ENCODE results near the gene MPZL1. TPM values are rescaled to one million over a fixed set of nuclear protein-coding genes. Genes with fewer than 3 reads are reported as not detected.

Gene MPZL1
- total RNA-seq, 1 experiment from 2014 or later = 71.7 TPM

DNA sequence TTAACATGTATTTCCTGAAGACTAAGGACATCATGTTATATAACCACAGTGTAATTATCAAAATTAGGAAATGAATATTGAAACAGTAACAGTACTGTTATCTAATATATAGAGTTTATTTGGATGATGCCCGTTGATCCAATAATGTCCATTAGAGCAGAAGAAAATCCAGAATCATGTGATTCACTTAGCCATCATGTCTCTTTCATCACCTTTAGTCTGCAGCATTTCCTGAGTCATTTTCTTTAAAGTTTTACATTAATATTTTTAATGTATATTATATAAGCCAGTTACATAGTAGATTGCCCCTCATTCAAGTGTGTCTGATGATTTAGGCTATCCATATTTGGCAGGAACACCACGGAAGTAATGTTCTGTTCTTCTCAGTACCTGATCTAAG, 28.9 kb downstream of the MPZL1 start:
- Mint-ChIP-seq H3K27me3 (ENCODE audit: low read depth) (no peaks in the 10 kb centered on the region), H3K27ac (no peak overlapping the region), H3K9me3 (no peaks in the 10 kb centered on the region), H3K36me3 (no peaks in the 10 kb centered on the region), H3K4me3 (no peak overlapping the region), H3K4me1 (peaks cover 17% of the 10 kb centered on the region)
- no peak for ATAC-seq
- ChIA-PET CTCF (interaction anchor here (1.3 kb wide), 1 partner anchor 63 kb away, joined by 3 read pairs; no protein-coding TSS in a partner anchor), POLR2A (no interaction called here)
- DNase-seq (ENCODE audit: low spot score) = no peak
- no peak for TF ChIP-seq MAX (CRISPR knock-in tag; IDR thresholded peaks at IDR 0.05)
- TF ChIP-seq FOXK1 (CRISPR knock-in tag; IDR thresholded peaks at IDR 0.05) = no peak
- TF ChIP-seq, protein P1, sequence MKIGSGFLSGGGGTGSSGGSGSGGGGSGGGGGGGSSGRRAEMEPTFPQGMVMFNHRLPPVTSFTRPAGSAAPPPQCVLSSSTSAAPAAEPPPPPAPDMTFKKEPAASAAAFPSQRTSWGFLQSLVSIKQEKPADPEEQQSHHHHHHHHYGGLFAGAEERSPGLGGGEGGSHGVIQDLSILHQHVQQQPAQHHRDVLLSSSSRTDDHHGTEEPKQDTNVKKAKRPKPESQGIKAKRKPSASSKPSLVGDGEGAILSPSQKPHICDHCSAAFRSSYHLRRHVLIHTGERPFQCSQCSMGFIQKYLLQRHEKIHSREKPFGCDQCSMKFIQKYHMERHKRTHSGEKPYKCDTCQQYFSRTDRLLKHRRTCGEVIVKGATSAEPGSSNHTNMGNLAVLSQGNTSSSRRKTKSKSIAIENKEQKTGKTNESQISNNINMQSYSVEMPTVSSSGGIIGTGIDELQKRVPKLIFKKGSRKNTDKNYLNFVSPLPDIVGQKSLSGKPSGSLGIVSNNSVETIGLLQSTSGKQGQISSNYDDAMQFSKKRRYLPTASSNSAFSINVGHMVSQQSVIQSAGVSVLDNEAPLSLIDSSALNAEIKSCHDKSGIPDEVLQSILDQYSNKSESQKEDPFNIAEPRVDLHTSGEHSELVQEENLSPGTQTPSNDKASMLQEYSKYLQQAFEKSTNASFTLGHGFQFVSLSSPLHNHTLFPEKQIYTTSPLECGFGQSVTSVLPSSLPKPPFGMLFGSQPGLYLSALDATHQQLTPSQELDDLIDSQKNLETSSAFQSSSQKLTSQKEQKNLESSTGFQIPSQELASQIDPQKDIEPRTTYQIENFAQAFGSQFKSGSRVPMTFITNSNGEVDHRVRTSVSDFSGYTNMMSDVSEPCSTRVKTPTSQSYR (CRISPR knock-in tag; IDR thresholded peaks at IDR 0.05) = no peak
- TF ChIP-seq ZBTB21 (CRISPR knock-in tag; IDR thresholded peaks at IDR 0.05; ENCODE audit: borderline replicate concordance) = no peak
- no peak for TF ChIP-seq TCF7 (CRISPR knock-in tag; IDR thresholded peaks at IDR 0.05; ENCODE audit: low read depth)
- no peak for TF ChIP-seq JAZF1 (CRISPR knock-in tag; IDR thresholded peaks at IDR 0.05)

GRCh38 chr1:167751676-167752075, 29.9 kb downstream of the MPZL1 start:
- CTCF ChIA-PET = no interaction called here

More at GRCh38 chr1:167751676-167752075, 29.9 kb downstream of the MPZL1 start:
- DNase-seq (ENCODE audit: low spot score) = no peak
- POLR2A ChIA-PET = no interaction called here
- TF ChIP-seq FOXP1 (CRISPR knock-in tag; IDR thresholded peaks at IDR 0.05; ENCODE audit: borderline replicate concordance) = no peak
- no peak for TF ChIP-seq USF1 (CRISPR knock-in tag; IDR thresholded peaks at IDR 0.05)
- no peak for TF ChIP-seq ZNF317 (CRISPR knock-in tag; IDR thresholded peaks at IDR 0.05; ENCODE audit: borderline replicate concordance, low read depth)
- TF ChIP-seq ZMAT4 (CRISPR knock-in tag; IDR thresholded peaks at IDR 0.05) = no peak
- TF ChIP-seq ATF1 (CRISPR knock-in tag; IDR thresholded peaks at IDR 0.05) = no peak
- TF ChIP-seq, protein P2, sequence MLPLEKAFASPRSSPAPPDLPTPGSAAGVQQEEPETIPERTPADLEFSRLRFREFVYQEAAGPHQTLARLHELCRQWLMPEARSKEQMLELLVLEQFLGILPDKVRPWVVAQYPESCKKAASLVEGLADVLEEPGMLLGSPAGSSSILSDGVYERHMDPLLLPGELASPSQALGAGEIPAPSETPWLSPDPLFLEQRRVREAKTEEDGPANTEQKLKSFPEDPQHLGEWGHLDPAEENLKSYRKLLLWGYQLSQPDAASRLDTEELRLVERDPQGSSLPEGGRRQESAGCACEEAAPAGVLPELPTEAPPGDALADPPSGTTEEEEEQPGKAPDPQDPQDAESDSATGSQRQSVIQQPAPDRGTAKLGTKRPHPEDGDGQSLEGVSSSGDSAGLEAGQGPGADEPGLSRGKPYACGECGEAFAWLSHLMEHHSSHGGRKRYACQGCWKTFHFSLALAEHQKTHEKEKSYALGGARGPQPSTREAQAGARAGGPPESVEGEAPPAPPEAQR (CRISPR knock-in tag; IDR thresholded peaks at IDR 0.05) = no peak
- TF ChIP-seq, protein P3, sequence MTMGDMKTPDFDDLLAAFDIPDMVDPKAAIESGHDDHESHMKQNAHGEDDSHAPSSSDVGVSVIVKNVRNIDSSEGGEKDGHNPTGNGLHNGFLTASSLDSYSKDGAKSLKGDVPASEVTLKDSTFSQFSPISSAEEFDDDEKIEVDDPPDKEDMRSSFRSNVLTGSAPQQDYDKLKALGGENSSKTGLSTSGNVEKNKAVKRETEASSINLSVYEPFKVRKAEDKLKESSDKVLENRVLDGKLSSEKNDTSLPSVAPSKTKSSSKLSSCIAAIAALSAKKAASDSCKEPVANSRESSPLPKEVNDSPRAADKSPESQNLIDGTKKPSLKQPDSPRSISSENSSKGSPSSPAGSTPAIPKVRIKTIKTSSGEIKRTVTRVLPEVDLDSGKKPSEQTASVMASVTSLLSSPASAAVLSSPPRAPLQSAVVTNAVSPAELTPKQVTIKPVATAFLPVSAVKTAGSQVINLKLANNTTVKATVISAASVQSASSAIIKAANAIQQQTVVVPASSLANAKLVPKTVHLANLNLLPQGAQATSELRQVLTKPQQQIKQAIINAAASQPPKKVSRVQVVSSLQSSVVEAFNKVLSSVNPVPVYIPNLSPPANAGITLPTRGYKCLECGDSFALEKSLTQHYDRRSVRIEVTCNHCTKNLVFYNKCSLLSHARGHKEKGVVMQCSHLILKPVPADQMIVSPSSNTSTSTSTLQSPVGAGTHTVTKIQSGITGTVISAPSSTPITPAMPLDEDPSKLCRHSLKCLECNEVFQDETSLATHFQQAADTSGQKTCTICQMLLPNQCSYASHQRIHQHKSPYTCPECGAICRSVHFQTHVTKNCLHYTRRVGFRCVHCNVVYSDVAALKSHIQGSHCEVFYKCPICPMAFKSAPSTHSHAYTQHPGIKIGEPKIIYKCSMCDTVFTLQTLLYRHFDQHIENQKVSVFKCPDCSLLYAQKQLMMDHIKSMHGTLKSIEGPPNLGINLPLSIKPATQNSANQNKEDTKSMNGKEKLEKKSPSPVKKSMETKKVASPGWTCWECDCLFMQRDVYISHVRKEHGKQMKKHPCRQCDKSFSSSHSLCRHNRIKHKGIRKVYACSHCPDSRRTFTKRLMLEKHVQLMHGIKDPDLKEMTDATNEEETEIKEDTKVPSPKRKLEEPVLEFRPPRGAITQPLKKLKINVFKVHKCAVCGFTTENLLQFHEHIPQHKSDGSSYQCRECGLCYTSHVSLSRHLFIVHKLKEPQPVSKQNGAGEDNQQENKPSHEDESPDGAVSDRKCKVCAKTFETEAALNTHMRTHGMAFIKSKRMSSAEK (CRISPR knock-in tag; IDR thresholded peaks at IDR 0.05; ENCODE audit: borderline replicate concordance) = no peak
- no peak for TF ChIP-seq ZNF263 (CRISPR knock-in tag; IDR thresholded peaks at IDR 0.05; ENCODE audit: low read depth)
- no peak for TF ChIP-seq PRRX2 (CRISPR knock-in tag; IDR thresholded peaks at IDR 0.05)
- TF ChIP-seq MLX (CRISPR knock-in tag; IDR thresholded peaks at IDR 0.05) = no peak
- no peak for TF ChIP-seq SOX15 (CRISPR knock-in tag; IDR thresholded peaks at IDR 0.05)
- no peak for TF ChIP-seq ESRRA (CRISPR knock-in tag; IDR thresholded peaks at IDR 0.05; ENCODE audit: borderline replicate concordance)
- H3K27me3 Mint-ChIP-seq (ENCODE audit: low read depth) = no peaks in the 10 kb centered on the region
- no peak for ATAC-seq
- no peak overlapping the region for H3K27ac Mint-ChIP-seq
- H3K9me3 Mint-ChIP-seq = no peaks in the 10 kb centered on the region
- H3K4me3 Mint-ChIP-seq = no peak overlapping the region
- no peaks in the 10 kb centered on the region for H3K36me3 Mint-ChIP-seq
- H3K4me1 Mint-ChIP-seq = peaks cover 14% of the 10 kb centered on the region

All from WTC11 (cell line).